ENCODE measurements around the gene GALNT2.

- TF ChIP-seq CTCF (IDR thresholded peaks at IDR 0.05) (no peak), POLR2A (IDR thresholded peaks at IDR 0.05) (no peak), EP300 (IDR thresholded peaks at IDR 0.05) (no peak)
Observed at GRCh38 chr1:230280054-230280795, 213.2 kb downstream of the GALNT2 start.

All from tibial nerve (tissue), 4 donors.